GM19452 (cell line): ENCODE measurements around the gene MAGI1.

Experiments used
- ATAC-seq: cut with Tn5 transposase; IDR thresholded peaks from one replicate; pipeline ENCODE4 v1.9.1; 2021; ENCODE audit not compliant: unreplicated experiment

Gene MAGI1

GRCh38 chr3:65449841-65450428 lies 588.8 kb downstream of the MAGI1 start:
- no peak for ATAC-seq

GRCh38 chr3:65448120-65448519 lies 590.6 kb downstream of the MAGI1 start:
- no peak for ATAC-seq

GRCh38 chr3:65445573-65446169 lies 593.0 kb downstream of the MAGI1 start:
- ATAC-seq, result no peak

- ATAC-seq, result no peak
These were observed 594.3 kb downstream of the MAGI1 start for GRCh38 chr3:65444447-65444815.

GRCh38 chr3:65443739-65444446 lies 594.8 kb downstream of the MAGI1 start:
- ATAC-seq, result no peak

- no peak for ATAC-seq
These were observed 599.0 kb downstream of the MAGI1 start for GRCh38 chr3:65439641-65440284.

GRCh38 chr3:65438612-65439011 lies 600.1 kb downstream of the MAGI1 start:
- no peak for ATAC-seq

- no peak for ATAC-seq
These were observed 600.6 kb downstream of the MAGI1 start for GRCh38 chr3:65438096-65438495.

- ATAC-seq, result no peak
These were observed 602.1 kb downstream of the MAGI1 start for GRCh38 chr3:65436580-65436979.

GRCh38 chr3:65433480-65433879 lies 605.2 kb downstream of the MAGI1 start:
- no peak for ATAC-seq

GRCh38 chr3:65432388-65433003 lies 606.2 kb downstream of the MAGI1 start:
- ATAC-seq, result no peak

GRCh38 chr3:65425880-65426279 lies 612.8 kb downstream of the MAGI1 start:
- ATAC-seq, result no peak

GRCh38 chr3:65422154-65422553 lies 616.6 kb downstream of the MAGI1 start:
- no peak for ATAC-seq

- no peak for ATAC-seq
These were observed 619.5 kb downstream of the MAGI1 start for GRCh38 chr3:65419233-65419632.

GRCh38 chr3:65413891-65414290 lies 624.8 kb downstream of the MAGI1 start:
- ATAC-seq, result no peak

GRCh38 chr3:65412588-65412987 lies 626.1 kb downstream of the MAGI1 start:
- no peak for ATAC-seq

- ATAC-seq, result no peak
These were observed 627.4 kb downstream of the MAGI1 start for GRCh38 chr3:65411367-65411766.

- no peak for ATAC-seq
These were observed 629.5 kb downstream of the MAGI1 start for GRCh38 chr3:65409176-65409569.

GRCh38 chr3:65408531-65409175 lies 630.1 kb downstream of the MAGI1 start:
- ATAC-seq, result no peak

GRCh38 chr3:65406470-65406869 lies 632.2 kb downstream of the MAGI1 start:
- no peak for ATAC-seq

- ATAC-seq, result no peak
These were observed 636.1 kb downstream of the MAGI1 start for GRCh38 chr3:65402597-65402996.
